Left hindlimb (tissue), 1 donor: ENCODE results near the gene AMBP.
A peak's percentile ranks its signal among the peaks of the same experiment; 100 is the strongest.

Experiments used
- DNase-seq: peaks from one replicate; pipeline ENCODE4 v3.0.0-alpha.2; 2018

Gene AMBP

GRCh38 chr9:114072184-114073140 is 5.6 kb downstream of the AMBP start:
- DNase-seq, result peak; percentile 82

GRCh38 chr9:114071197-114071795 is 6.8 kb downstream of the AMBP start:
- peak; percentile 24 for DNase-seq

- no peak for DNase-seq
These were observed 7.7 kb downstream of the AMBP start for GRCh38 chr9:114070188-114071103.

- no peak for DNase-seq
These were observed 8.5 kb downstream of the AMBP start for GRCh38 chr9:114069476-114070187.

GRCh38 chr9:114065304-114065703 is 12.8 kb downstream of the AMBP start:
- DNase-seq, result no peak

GRCh38 chr9:114061830-114062474 is 16.1 kb downstream of the AMBP start:
- DNase-seq, result no peak

GRCh38 chr9:114061292-114061691 is 16.8 kb downstream of the AMBP start:
- DNase-seq, result no peak

- no peak for DNase-seq
These were observed 17.4 kb downstream of the AMBP start for GRCh38 chr9:114060711-114061110.

GRCh38 chr9:114060070-114060469 is 18.0 kb downstream of the AMBP start:
- no peak for DNase-seq

- no peak for DNase-seq
These were observed 18.9 kb downstream of the AMBP start for GRCh38 chr9:114059047-114059803.

GRCh38 chr9:114058688-114059046 is 19.4 kb downstream of the AMBP start:
- no peak for DNase-seq

GRCh38 chr9:114057161-114057885 is 20.8 kb downstream of the AMBP start:
- no peak for DNase-seq

- DNase-seq, result no peak
These were observed 21.6 kb downstream of the AMBP start for GRCh38 chr9:114056527-114056926.

- no peak for DNase-seq
These were observed 22.2 kb downstream of the AMBP start for GRCh38 chr9:114055894-114056293.

- peak; percentile 23 for DNase-seq
These were observed 23.0 kb downstream of the AMBP start for GRCh38 chr9:114055061-114055460.

GRCh38 chr9:114054191-114054690 is 23.9 kb downstream of the AMBP start:
- DNase-seq, result no peak

GRCh38 chr9:114053246-114054005 is 24.7 kb downstream of the AMBP start:
- no peak for DNase-seq

GRCh38 chr9:114051706-114052105 is 26.4 kb downstream of the AMBP start:
- no peak for DNase-seq

GRCh38 chr9:114051281-114051680 is 26.8 kb downstream of the AMBP start:
- no peak for DNase-seq

- DNase-seq, result no peak
These were observed 27.5 kb downstream of the AMBP start for GRCh38 chr9:114050646-114051045.
